Right lobe of liver (tissue), 6 donors: ENCODE results near the gene RGS6. TPM values are rescaled to one million over a fixed set of nuclear protein-coding genes. Genes with fewer than 3 reads are reported as not detected.

ENCODE experiments used
- ATAC-seq, 4 donors: fragments of 200-7000 bp; cut with Tn5 transposase; one replicate each; pipeline ENCODE4 v1.9.1; 2020; ENCODE audit warnings: mild to moderate bottlenecking in 4 of 4, moderate library complexity in 4 of 4
- DNase-seq, 3 donors: peaks; one replicate each; pipeline ENCODE4 v3.0.0-alpha.2; 2020
- H3K27ac ChIP-seq, 3 donors: fragments of 200-600 bp; one replicate each; pipeline ENCODE4 v1.8.0; 2022
- H3K27me3 ChIP-seq, 2 donors: fragments of 200-600 bp; one replicate each; pipeline ENCODE4 v1.8.0; 2022
- H3K36me3 ChIP-seq, 4 donors: fragments of 200-600 bp; sonication (generic) in 1 of 4; one replicate each; pipeline versions ENCODE4 v1.5.1 to v1.8.0; 2017 to 2022; ENCODE audit warnings: control low read depth in 1 of 4
- H3K4me1 ChIP-seq, 4 donors: fragments of 200-600 bp; sonication (generic) in 1 of 4; one replicate each; pipeline versions ENCODE4 v1.5.1 to v1.8.0; 2017 to 2022; ENCODE audit warnings: control low read depth in 1 of 4
- H3K4me3 ChIP-seq, 3 donors: fragments of 200-600 bp; one replicate each; pipeline ENCODE4 v1.8.0; 2022
- H3K9me3 ChIP-seq, 4 donors: fragments of 200-600 bp; sonication (generic) in 1 of 4; one replicate each; pipeline versions ENCODE4 v1.5.1 to v1.8.0; 2017 to 2022; ENCODE audit warnings: control low read depth in 1 of 4
- POLR2A ChIP-seq: fragments of 450-650 bp; IDR thresholded peaks from one replicate; pipeline ENCODE4 v1.6.1; 2017; ENCODE audit warnings: antibody characterized with exemption, mild to moderate bottlenecking
- WGBS: methylation state at CpG from one replicate; pipeline ENCODE4 v1.1.6; 2018; ENCODE audit warnings: low coverage, low lambda C conversion rate; ENCODE audit not compliant: insufficient coverage; ENCODE audit errors: missing lambda C conversion rate; 5-methylcytosine and 5-hydroxymethylcytosine counted together
- intact Hi-C, 2 donors: fragments of 100-400 bp; cut with DNase I; formaldehyde crosslinking; loops; one replicate each; pipeline versions ENCODE4 v1.11.2 to v1.14.1; 2022
- total RNA-seq, 6 experiments: library from RNA; depleted of rRNA in 2 of 6; stranded (reverse); fragments of >200 nt in 2 of 6; fragmentation: NEBNext Ultra II Directional in 3 of 6; extraction: Animal tissue kit (Norgen Biotek cat#: 25700) in 3 of 6; gene quantifications; one replicate each; pipeline versions ENCODE4 v1.1.0 to v1.2.4, GENCODE V29; 2016 to 2023
- TF ChIP-seq, protein P1 (sequence below), 4 donors: fragments of 200-600 bp in 3 of 4; fragments of 450-650 bp in 1 of 4; IDR thresholded peaks; one replicate each; pipeline versions ENCODE4 v1.5.1 to v1.8.0; 2016 to 2022; ENCODE audit warnings: antibody characterized with exemption in 4 of 4, mild to moderate bottlenecking in 2 of 4
- donor health status: DM: no; HTN: yes; CAD: no.
- donor health status: DM: no; HTN: no; CAD: no.
- donor health status: DM: no; HTN: no; CAD: no.
- donor health status: DM: no; HTN: yes; CAD: no.
- donor health status: DM: no; HTN: yes; CAD: no.

The RGS6 gene
- total RNA-seq, 6 experiments from 2014 or later = 0.07 TPM; not detected in 5

- Histone ChIP-seq H3K4me3 (no peak overlapping the region), H3K36me3 (no peaks in the 10 kb centered on the region), H3K9me3 (no peaks in the 10 kb centered on the region), H3K27ac (no peak overlapping the region), H3K4me1 (no peaks in the 10 kb centered on the region), H3K27me3 (no peaks in the 10 kb centered on the region)
- WGBS = 68% methylated on average over 11 of the region's 11 CpGs
- DNase-seq (no peak), ATAC-seq (no peak)
- intact Hi-C loops = no loop called here
- no peak for TF ChIP-seq POLR2A
- TF ChIP-seq, protein P1, sequence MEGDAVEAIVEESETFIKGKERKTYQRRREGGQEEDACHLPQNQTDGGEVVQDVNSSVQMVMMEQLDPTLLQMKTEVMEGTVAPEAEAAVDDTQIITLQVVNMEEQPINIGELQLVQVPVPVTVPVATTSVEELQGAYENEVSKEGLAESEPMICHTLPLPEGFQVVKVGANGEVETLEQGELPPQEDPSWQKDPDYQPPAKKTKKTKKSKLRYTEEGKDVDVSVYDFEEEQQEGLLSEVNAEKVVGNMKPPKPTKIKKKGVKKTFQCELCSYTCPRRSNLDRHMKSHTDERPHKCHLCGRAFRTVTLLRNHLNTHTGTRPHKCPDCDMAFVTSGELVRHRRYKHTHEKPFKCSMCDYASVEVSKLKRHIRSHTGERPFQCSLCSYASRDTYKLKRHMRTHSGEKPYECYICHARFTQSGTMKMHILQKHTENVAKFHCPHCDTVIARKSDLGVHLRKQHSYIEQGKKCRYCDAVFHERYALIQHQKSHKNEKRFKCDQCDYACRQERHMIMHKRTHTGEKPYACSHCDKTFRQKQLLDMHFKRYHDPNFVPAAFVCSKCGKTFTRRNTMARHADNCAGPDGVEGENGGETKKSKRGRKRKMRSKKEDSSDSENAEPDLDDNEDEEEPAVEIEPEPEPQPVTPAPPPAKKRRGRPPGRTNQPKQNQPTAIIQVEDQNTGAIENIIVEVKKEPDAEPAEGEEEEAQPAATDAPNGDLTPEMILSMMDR (IDR thresholded peaks at IDR 0.05) = no peak
These were observed 627.0 kb downstream of the RGS6 start for GRCh38 chr14:72559202-72559601.

GRCh38 chr14:72559669-72560255 is 627.5 kb downstream of the RGS6 start:
- Histone ChIP-seq H3K36me3 (no peaks in the 10 kb centered on the region), H3K9me3 (no peaks in the 10 kb centered on the region), H3K27me3 (no peaks in the 10 kb centered on the region), H3K27ac (no peak overlapping the region), H3K4me3 (no peak overlapping the region), H3K4me1 (no peaks in the 10 kb centered on the region)
- no peak for TF ChIP-seq POLR2A
- TF ChIP-seq, protein P1 (IDR thresholded peaks at IDR 0.05) = no peak
- no peak for ATAC-seq
- WGBS = 96% methylated on average over 6 of the region's 6 CpGs
- intact Hi-C loops = no loop called here
- DNase-seq = no peak

DNA sequence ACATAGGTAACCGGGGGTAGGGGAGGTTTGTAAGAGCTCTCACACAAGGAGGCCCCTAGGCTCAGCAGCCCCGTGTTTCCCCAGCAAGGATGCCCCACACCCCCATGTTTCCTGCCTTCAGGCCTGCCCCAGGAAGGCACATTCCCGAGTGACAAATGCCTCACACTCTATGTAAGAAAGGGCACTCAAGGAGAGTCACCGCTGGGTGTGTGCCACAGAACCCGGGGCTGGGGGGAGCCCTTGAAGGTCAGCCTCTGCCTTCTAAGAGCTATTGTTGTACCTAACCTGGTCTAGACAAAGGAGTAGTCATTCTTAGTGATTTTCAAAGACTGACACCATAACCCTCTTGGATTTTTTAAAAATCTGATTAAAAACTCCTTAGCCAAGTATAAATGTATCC is 628.1 kb downstream of the RGS6 start:
- WGBS = no CpG with 5 or more reads among the region's 5 CpGs
- no peak for DNase-seq
- intact Hi-C loops = no loop called here

GRCh38 chr14:72560889-72561493 is 628.8 kb downstream of the RGS6 start:
- H3K27me3 ChIP-seq = no peaks in the 10 kb centered on the region
- TF ChIP-seq POLR2A = no peak
- TF ChIP-seq, protein P1 (IDR thresholded peaks at IDR 0.05) = no peak
- H3K36me3 ChIP-seq = no peaks in the 10 kb centered on the region
- no peaks in the 10 kb centered on the region for H3K4me1 ChIP-seq
- WGBS = 94% methylated on average over 11 of the region's 12 CpGs
- no peaks in the 10 kb centered on the region for H3K9me3 ChIP-seq
- DNase-seq = no peak
- intact Hi-C loops = no loop called here
- H3K4me3 ChIP-seq = no peak overlapping the region
- no peak overlapping the region for H3K27ac ChIP-seq
- ATAC-seq = no peak

More for the DNA sequence above, 628.1 kb downstream of the RGS6 start:
- H3K9me3 ChIP-seq = no peaks in the 10 kb centered on the region
- ATAC-seq = no peak
- H3K4me3 ChIP-seq = no peak overlapping the region
- TF ChIP-seq POLR2A = no peak
- TF ChIP-seq, protein P1 (IDR thresholded peaks at IDR 0.05) = no peak
- no peaks in the 10 kb centered on the region for H3K4me1 ChIP-seq
- no peaks in the 10 kb centered on the region for H3K27me3 ChIP-seq
- no peaks in the 10 kb centered on the region for H3K36me3 ChIP-seq
- no peak overlapping the region for H3K27ac ChIP-seq
